WTC11 (cell line): ENCODE data around the gene TCEANC.

Experiments used
- CREM ChIP-seq: sonication (generic); formaldehyde crosslinking; IDR thresholded peaks from 2 replicates; pipeline ENCODE4 v1.8.1; 2022; ENCODE audit warnings: mild to moderate bottlenecking, missing genetic modification reagents, moderate library complexity
- ZBTB21 ChIP-seq: sonication (generic); formaldehyde crosslinking; IDR thresholded peaks from 2 replicates; pipeline ENCODE4 v1.8.1; 2023; ENCODE audit warnings: mild to moderate bottlenecking, missing genetic modification reagents, borderline replicate concordance
- ZNF263 ChIP-seq: sonication (generic); formaldehyde crosslinking; IDR thresholded peaks from 2 replicates; pipeline ENCODE4 v1.8.1; 2022; ENCODE audit warnings: low read depth, mild to moderate bottlenecking, moderate library complexity, missing genetic modification reagents
- TF ChIP-seq, protein P1 (sequence below): sonication (generic); formaldehyde crosslinking; IDR thresholded peaks from 2 replicates; pipeline ENCODE4 v1.8.0; 2022; ENCODE audit warnings: mild to moderate bottlenecking, missing genetic modification reagents
- TF ChIP-seq, protein P2 (sequence below): sonication (generic); formaldehyde crosslinking; IDR thresholded peaks from 2 replicates; pipeline ENCODE4 v1.8.1; 2022; ENCODE audit warnings: low read depth, missing genetic modification reagents, borderline replicate concordance

DNA sequence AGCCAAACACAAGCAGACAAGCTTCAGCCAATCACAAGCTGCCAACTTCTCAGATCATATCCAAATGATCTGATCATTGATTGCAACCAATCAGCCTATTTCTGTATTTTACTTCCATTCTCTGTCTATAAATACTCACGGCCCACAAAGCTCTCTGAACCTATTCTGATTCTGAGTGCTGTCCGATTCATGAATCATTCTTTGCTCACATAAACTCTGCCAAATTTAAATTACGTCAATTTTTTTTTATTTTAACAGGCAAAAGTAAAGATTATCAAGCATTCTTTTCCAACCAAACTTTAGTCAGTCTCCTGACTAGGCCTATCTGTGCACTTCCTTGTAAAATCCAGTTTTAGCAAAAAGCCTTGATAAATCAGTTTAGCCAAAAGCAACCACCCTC, 1.8 kb upstream of the TCEANC start:
- TF ChIP-seq ZBTB21 (no peak), CREM (CRISPR knock-in tag) (no peak), ZNF263 (CRISPR knock-in tag) (no peak)
- TF ChIP-seq, protein P1, sequence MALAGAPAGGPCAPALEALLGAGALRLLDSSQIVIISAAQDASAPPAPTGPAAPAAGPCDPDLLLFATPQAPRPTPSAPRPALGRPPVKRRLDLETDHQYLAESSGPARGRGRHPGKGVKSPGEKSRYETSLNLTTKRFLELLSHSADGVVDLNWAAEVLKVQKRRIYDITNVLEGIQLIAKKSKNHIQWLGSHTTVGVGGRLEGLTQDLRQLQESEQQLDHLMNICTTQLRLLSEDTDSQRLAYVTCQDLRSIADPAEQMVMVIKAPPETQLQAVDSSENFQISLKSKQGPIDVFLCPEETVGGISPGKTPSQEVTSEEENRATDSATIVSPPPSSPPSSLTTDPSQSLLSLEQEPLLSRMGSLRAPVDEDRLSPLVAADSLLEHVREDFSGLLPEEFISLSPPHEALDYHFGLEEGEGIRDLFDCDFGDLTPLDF = no peak
- TF ChIP-seq, protein P2, sequence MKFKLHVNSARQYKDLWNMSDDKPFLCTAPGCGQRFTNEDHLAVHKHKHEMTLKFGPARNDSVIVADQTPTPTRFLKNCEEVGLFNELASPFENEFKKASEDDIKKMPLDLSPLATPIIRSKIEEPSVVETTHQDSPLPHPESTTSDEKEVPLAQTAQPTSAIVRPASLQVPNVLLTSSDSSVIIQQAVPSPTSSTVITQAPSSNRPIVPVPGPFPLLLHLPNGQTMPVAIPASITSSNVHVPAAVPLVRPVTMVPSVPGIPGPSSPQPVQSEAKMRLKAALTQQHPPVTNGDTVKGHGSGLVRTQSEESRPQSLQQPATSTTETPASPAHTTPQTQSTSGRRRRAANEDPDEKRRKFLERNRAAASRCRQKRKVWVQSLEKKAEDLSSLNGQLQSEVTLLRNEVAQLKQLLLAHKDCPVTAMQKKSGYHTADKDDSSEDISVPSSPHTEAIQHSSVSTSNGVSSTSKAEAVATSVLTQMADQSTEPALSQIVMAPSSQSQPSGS (CRISPR knock-in tag) = no peak
